K562 (cell line): ENCODE results near the gene CSRNP2. TPM values are rescaled to one million over a fixed set of nuclear protein-coding genes. Genes with fewer than 3 reads are reported as not detected.

ENCODE experiments used
- CEBPG ChIP-seq, 3 experiments: fragments of 200-800 bp in 1 of 3; sonication (Bioruptor generic) in 1 of 3; sonication (generic) in 1 of 3; formaldehyde crosslinking in 1 of 3; IDR thresholded peaks in 2 of 3; conservative IDR thresholded peaks in 1 of 3; 2 replicates each; pipeline versions ENCODE4 v1.6.1 to v1.8.0; 2016 to 2022; ENCODE audit warnings: missing compliant biosample characterization in 2 of 3, missing genetic modification characterization in 2 of 3, mild to moderate bottlenecking in 1 of 3, missing genetic modification reagents in 1 of 3
- HDAC1 ChIP-seq, 2 experiments: fragments of 450-650 bp; IDR thresholded peaks; 2 replicates each; pipeline ENCODE4 v1.6.1; 2016 to 2017; ENCODE audit warnings: inconsistent platforms in 1 of 2, mild to moderate bottlenecking in 1 of 2, moderate library complexity in 1 of 2
- SAFB ChIP-seq: fragments of 200-400 bp; formaldehyde crosslinking; IDR thresholded peaks from 2 replicates; pipeline ENCODE4 v1.6.1; 2017; ENCODE audit warnings: low read depth, low read length, borderline replicate concordance
- SAFB2 ChIP-seq: fragments of 200-400 bp; formaldehyde crosslinking; IDR thresholded peaks from 2 replicates; pipeline ENCODE4 v1.6.1; 2018; ENCODE audit warnings: borderline replicate concordance, low read length, low read depth, moderate library complexity; ENCODE audit not compliant: severe bottlenecking
- TRIM24 ChIP-seq, 2 experiments: fragments of 450-650 bp; IDR thresholded peaks; 2 replicates each; pipeline ENCODE4 v1.6.1; 2016
- ZNF143 ChIP-seq: sonication (generic); formaldehyde crosslinking; IDR thresholded peaks from 2 replicates; pipeline ENCODE4 v1.9.0; 2022; ENCODE audit warnings: mild to moderate bottlenecking, missing genetic modification reagents
- polyA plus RNA-seq, 8 experiments: library from polyadenylated mRNA; depleted of rRNA in 4 of 8; stranded (reverse) in 5 of 8; unstranded in 3 of 8; fragments of >200 nt; fragmentation: Nextera tagmentation in 2 of 8; fragmentation: Illumina TruSeq in 1 of 8; extraction: Ambion mirVana in 2 of 8; extraction: Trizol in 1 of 8; gene quantifications; 2 replicates each; pipeline versions ENCODE4 v1.2.1 to v1.2.3, GENCODE V29; 2011 to 2014; ENCODE audit warnings: inconsistent platforms in 1 of 8, missing spikeins in 1 of 8
- total RNA-seq, 7 experiments: library from RNA; depleted of rRNA in 6 of 7; stranded (reverse); fragments of >200 nt in 6 of 7; fragmentation: Illumina TruSeq in 2 of 7; extraction: Trizol in 2 of 7; gene quantifications; 2 replicates each; pipeline versions ENCODE4 v1.2.1 to v1.2.3, GENCODE V29; 2011 to 2021; ENCODE audit warnings: low replicate concordance in 1 of 7
- TF ChIP-seq, protein P1 (sequence below): fragments of 250-450 bp; sonication (Bioruptor Pico); IDR thresholded peaks from 2 replicates; pipeline ENCODE4 v1.4.0; 2020; ENCODE audit warnings: mild to moderate bottlenecking, moderate library complexity
- TF ChIP-seq, protein P2 (sequence below): fragments of 250-450 bp; sonication (Bioruptor Pico); IDR thresholded peaks from 2 replicates; pipeline ENCODE4 v1.8.0; 2021; ENCODE audit warnings: borderline replicate concordance, mild to moderate bottlenecking, moderate library complexity; ENCODE audit not compliant: poor library complexity, severe bottlenecking
- TF ChIP-seq, protein P3 (sequence below): fragments of 450-650 bp; IDR thresholded peaks from 2 replicates; pipeline ENCODE4 v1.6.1; 2016; ENCODE audit warnings: missing biosample characterization, missing genetic modification characterization
- TF ChIP-seq, protein P4 (sequence below): sonication (generic); formaldehyde crosslinking; IDR thresholded peaks from 2 replicates; pipeline ENCODE4 v1.8.1; 2022; ENCODE audit warnings: missing genetic modification reagents
- TF ChIP-seq, protein P5 (sequence below): fragments of 250-450 bp; sonication (Bioruptor Pico); IDR thresholded peaks from 2 replicates; pipeline ENCODE4 v1.8.0; 2022; ENCODE audit warnings: moderate library complexity, mild to moderate bottlenecking, inconsistent platforms

The CSRNP2 gene
- total and polyA plus RNA-seq, 9 of the 15 experiments (the other 6 are each of a cell fraction or from before 2014, with no cell fraction given): 1.6 to 13.9 (median 5.9) TPM

DNA sequence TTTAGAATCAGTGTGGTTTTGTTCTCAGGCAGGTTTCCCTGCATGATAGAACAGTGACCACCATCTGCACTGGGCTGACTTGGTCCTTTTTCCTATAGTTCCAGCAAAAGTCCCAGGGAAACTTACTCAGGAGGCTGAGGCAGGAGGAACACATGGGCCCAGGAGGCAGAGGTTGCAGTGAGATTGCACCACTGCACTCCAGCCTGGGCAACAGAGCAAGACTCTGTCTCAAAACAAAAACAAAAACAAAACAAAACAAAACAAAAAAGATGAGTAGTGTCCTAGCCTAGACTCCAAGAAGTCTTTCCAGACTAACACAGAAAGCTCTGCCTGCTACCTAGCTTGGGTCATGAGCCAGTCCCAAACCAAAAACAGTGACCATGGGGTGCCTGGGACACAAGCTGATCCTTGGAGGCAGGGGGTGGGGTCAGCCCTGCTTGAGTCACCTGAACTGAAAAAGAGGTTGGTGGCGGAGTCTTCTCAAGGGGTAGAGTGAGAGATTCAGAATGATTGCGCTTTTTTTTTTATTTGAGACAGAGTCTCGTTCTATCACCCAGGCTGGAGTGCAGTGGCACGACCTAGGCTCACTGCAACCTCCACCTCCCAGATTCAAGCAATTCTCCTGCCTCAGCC, 49.8 kb downstream of the CSRNP2 start (continued):
- no peak for TF ChIP-seq ZNF143
- TF ChIP-seq HDAC1 (IDR thresholded peaks at IDR 0.05): 0 out of 4 replicates have a peak, but pooled peaks of 1 of the 2 experiments have one; percentile 17
- no peak for TF ChIP-seq SAFB2
- TF ChIP-seq, protein P1, sequence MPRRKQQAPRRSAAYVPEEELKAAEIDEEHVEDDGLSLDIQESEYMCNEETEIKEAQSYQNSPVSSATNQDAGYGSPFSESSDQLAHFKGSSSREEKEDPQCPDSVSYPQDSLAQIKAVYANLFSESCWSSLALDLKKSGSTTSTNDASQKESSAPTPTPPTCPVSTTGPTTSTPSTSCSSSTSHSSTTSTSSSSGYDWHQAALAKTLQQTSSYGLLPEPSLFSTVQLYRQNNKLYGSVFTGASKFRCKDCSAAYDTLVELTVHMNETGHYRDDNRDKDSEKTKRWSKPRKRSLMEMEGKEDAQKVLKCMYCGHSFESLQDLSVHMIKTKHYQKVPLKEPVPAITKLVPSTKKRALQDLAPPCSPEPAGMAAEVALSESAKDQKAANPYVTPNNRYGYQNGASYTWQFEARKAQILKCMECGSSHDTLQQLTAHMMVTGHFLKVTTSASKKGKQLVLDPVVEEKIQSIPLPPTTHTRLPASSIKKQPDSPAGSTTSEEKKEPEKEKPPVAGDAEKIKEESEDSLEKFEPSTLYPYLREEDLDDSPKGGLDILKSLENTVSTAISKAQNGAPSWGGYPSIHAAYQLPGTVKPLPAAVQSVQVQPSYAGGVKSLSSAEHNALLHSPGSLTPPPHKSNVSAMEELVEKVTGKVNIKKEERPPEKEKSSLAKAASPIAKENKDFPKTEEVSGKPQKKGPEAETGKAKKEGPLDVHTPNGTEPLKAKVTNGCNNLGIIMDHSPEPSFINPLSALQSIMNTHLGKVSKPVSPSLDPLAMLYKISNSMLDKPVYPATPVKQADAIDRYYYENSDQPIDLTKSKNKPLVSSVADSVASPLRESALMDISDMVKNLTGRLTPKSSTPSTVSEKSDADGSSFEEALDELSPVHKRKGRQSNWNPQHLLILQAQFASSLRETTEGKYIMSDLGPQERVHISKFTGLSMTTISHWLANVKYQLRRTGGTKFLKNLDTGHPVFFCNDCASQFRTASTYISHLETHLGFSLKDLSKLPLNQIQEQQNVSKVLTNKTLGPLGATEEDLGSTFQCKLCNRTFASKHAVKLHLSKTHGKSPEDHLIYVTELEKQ (CRISPR knock-in tag): no peak
- no peak for TF ChIP-seq SAFB
- TF ChIP-seq, protein P2, sequence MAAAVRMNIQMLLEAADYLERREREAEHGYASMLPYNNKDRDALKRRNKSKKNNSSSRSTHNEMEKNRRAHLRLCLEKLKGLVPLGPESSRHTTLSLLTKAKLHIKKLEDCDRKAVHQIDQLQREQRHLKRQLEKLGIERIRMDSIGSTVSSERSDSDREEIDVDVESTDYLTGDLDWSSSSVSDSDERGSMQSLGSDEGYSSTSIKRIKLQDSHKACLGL: no peak
- 0 out of 4 replicates have a peak, but pooled peaks of 1 of the 2 experiments have one; percentile 14 for TF ChIP-seq TRIM24 (IDR thresholded peaks at IDR 0.05)
- TF ChIP-seq, protein P3, sequence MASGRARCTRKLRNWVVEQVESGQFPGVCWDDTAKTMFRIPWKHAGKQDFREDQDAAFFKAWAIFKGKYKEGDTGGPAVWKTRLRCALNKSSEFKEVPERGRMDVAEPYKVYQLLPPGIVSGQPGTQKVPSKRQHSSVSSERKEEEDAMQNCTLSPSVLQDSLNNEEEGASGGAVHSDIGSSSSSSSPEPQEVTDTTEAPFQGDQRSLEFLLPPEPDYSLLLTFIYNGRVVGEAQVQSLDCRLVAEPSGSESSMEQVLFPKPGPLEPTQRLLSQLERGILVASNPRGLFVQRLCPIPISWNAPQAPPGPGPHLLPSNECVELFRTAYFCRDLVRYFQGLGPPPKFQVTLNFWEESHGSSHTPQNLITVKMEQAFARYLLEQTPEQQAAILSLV (tag): 0 out of 2 replicates have a peak, but pooled peaks have one; percentile 44
- TF ChIP-seq, protein P4, sequence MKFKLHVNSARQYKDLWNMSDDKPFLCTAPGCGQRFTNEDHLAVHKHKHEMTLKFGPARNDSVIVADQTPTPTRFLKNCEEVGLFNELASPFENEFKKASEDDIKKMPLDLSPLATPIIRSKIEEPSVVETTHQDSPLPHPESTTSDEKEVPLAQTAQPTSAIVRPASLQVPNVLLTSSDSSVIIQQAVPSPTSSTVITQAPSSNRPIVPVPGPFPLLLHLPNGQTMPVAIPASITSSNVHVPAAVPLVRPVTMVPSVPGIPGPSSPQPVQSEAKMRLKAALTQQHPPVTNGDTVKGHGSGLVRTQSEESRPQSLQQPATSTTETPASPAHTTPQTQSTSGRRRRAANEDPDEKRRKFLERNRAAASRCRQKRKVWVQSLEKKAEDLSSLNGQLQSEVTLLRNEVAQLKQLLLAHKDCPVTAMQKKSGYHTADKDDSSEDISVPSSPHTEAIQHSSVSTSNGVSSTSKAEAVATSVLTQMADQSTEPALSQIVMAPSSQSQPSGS (CRISPR knock-in tag): no peak
- TF ChIP-seq CEBPG (CRISPR knock-in tag; IDR thresholded peaks at IDR 0.05): peak; percentile 73; the same call in 1 of the 2 replicates
- peak in 1 of 2 experiments; percentile 67; a peak in 2 of 4 replicates for TF ChIP-seq CEBPG (tag; conservative IDR thresholded peaks at IDR 0.05 in 1 of 2, IDR thresholded peaks at IDR 0.05 in 1 of 2)
- TF ChIP-seq, protein P5, sequence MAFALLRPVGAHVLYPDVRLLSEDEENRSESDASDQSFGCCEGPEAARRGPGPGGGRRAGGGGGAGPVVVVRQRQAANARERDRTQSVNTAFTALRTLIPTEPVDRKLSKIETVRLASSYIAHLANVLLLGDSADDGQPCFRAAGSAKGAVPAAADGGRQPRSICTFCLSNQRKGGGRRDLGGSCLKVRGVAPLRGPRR (CRISPR knock-in tag): no peak
